ENCODE data around the gene TBC1D2. TPM values are rescaled to one million over a fixed set of nuclear protein-coding genes. Genes with fewer than 3 reads are reported as not detected.

The TBC1D2 gene
- polyA plus RNA-seq, 4 donors, result 12.2 to 42.0 (median 28.0) TPM

GRCh38 chr9:98226516-98226915 lies 28.9 kb downstream of the TBC1D2 start:
- 0 to 33% (median 4%) methylated on average over 1 of the region's 1 CpG for WGBS, 3 donors
- no peaks in the 10 kb centered on the region for H3K27me3 ChIP-seq (ENCODE audit: control insufficient read depth in 3 of 3, insufficient read depth in 3 of 3, low read length in 3 of 3)
- peak overlapping the region in 2 of 3 donors; percentile 76 to 97 for H3K27ac ChIP-seq (ENCODE audit: low read depth in 1 of 3, low read length in 2 of 3)
- peaks cover 15 to 71% (median 26%) of the 10 kb centered on the region in 3 donors for H3K4me1 ChIP-seq (ENCODE audit: control insufficient read depth in 3 of 3, insufficient read depth in 2 of 3, low read depth in 1 of 3, low read length in 2 of 3)
- DNase-seq (peak; percentile 73 to 91), FAIRE-seq (no peak)
- H3K9me3 ChIP-seq (ENCODE audit: control insufficient read depth in 2 of 2, insufficient read depth in 1 of 2, low read depth in 1 of 2, low read length in 1 of 2), result no peaks in the 10 kb centered on the region
- no peak overlapping the region for H3K4me3 ChIP-seq (ENCODE audit: low read depth in 1 of 3, low read length in 3 of 3)
- H3K36me3 ChIP-seq (ENCODE audit: control insufficient read depth in 3 of 3, insufficient read depth in 2 of 3, low read depth in 1 of 3, low read length in 3 of 3), result peaks cover 2 to 70% (median 13%) of the 10 kb centered on the region in 3 donors

GRCh38 chr9:98225015-98225442 lies 30.4 kb downstream of the TBC1D2 start:
- no peaks in the 10 kb centered on the region for H3K27me3 ChIP-seq (ENCODE audit: control insufficient read depth in 3 of 3, insufficient read depth in 3 of 3, low read length in 3 of 3)
- no peaks in the 10 kb centered on the region for H3K9me3 ChIP-seq (ENCODE audit: control insufficient read depth in 2 of 2, insufficient read depth in 1 of 2, low read depth in 1 of 2, low read length in 1 of 2)
- H3K27ac ChIP-seq (ENCODE audit: low read depth in 1 of 3, low read length in 2 of 3), result peak overlapping the region; percentile 27 to 97 (median 68)
- no peak overlapping the region for H3K4me3 ChIP-seq (ENCODE audit: low read depth in 1 of 3, low read length in 3 of 3)
- FAIRE-seq, result no peak
- DNase-seq, result peak; percentile 66 to 76
- peaks cover 2 to 77% (median 19%) of the 10 kb centered on the region in 3 donors for H3K36me3 ChIP-seq (ENCODE audit: control insufficient read depth in 3 of 3, insufficient read depth in 2 of 3, low read depth in 1 of 3, low read length in 3 of 3)
- H3K4me1 ChIP-seq (ENCODE audit: control insufficient read depth in 3 of 3, insufficient read depth in 2 of 3, low read depth in 1 of 3, low read length in 2 of 3), result peaks cover 15 to 59% (median 24%) of the 10 kb centered on the region in 3 donors
- 59 to 72% (median 63%) methylated on average over 6 of the region's 6 CpGs for WGBS, 3 donors

GRCh38 chr9:98222885-98223691 lies 32.4 kb downstream of the TBC1D2 start:
- Histone ChIP-seq H3K36me3 (ENCODE audit: control insufficient read depth in 3 of 3, insufficient read depth in 2 of 3, low read depth in 1 of 3, low read length in 3 of 3) (peaks cover 0 to 74% (median 23%) of the 10 kb centered on the region in 3 donors), H3K4me1 (ENCODE audit: control insufficient read depth in 3 of 3, insufficient read depth in 2 of 3, low read depth in 1 of 3, low read length in 2 of 3) (peaks cover 12 to 40% (median 20%) of the 10 kb centered on the region in 3 donors), H3K4me3 (ENCODE audit: low read depth in 1 of 3, low read length in 3 of 3) (no peak overlapping the region), H3K27ac (ENCODE audit: low read depth in 1 of 3, low read length in 2 of 3) (no peak overlapping the region), H3K9me3 (ENCODE audit: control insufficient read depth in 2 of 2, insufficient read depth in 1 of 2, low read depth in 1 of 2, low read length in 1 of 2) (no peaks in the 10 kb centered on the region), H3K27me3 (ENCODE audit: control insufficient read depth in 3 of 3, insufficient read depth in 3 of 3, low read length in 3 of 3) (no peaks in the 10 kb centered on the region)
- no peak for DNase-seq
- FAIRE-seq, result no peak
- 64 to 70% (median 65%) methylated on average over 5 of the region's 5 CpGs for WGBS, 3 donors

GRCh38 chr9:98220911-98221310 lies 34.5 kb downstream of the TBC1D2 start:
- peaks cover 7 to 86% (median 26%) of the 10 kb centered on the region in 3 donors for H3K36me3 ChIP-seq (ENCODE audit: control insufficient read depth in 3 of 3, insufficient read depth in 2 of 3, low read depth in 1 of 3, low read length in 3 of 3)
- H3K4me3 ChIP-seq (ENCODE audit: low read depth in 1 of 3, low read length in 3 of 3), result no peak overlapping the region
- no peaks in the 10 kb centered on the region for H3K27me3 ChIP-seq (ENCODE audit: control insufficient read depth in 3 of 3, insufficient read depth in 3 of 3, low read length in 3 of 3)
- no peak overlapping the region for H3K27ac ChIP-seq (ENCODE audit: low read depth in 1 of 3, low read length in 2 of 3)
- peaks cover 7 to 18% (median 13%) of the 10 kb centered on the region in 3 donors for H3K4me1 ChIP-seq (ENCODE audit: control insufficient read depth in 3 of 3, insufficient read depth in 2 of 3, low read depth in 1 of 3, low read length in 2 of 3)
- FAIRE-seq, result no peak
- DNase-seq, result no peak
- H3K9me3 ChIP-seq (ENCODE audit: control insufficient read depth in 2 of 2, insufficient read depth in 1 of 2, low read depth in 1 of 2, low read length in 1 of 2), result no peaks in the 10 kb centered on the region
- 94 to 95% (median 95%) methylated on average over 21 of the region's 21 CpGs for WGBS, 3 donors

- H3K27ac ChIP-seq (ENCODE audit: low read depth in 1 of 3, low read length in 2 of 3), result no peak overlapping the region
- H3K4me3 ChIP-seq (ENCODE audit: low read depth in 1 of 3, low read length in 3 of 3), result no peak overlapping the region
- peaks cover 7 to 86% (median 29%) of the 10 kb centered on the region in 3 donors for H3K36me3 ChIP-seq (ENCODE audit: control insufficient read depth in 3 of 3, insufficient read depth in 2 of 3, low read depth in 1 of 3, low read length in 3 of 3)
- DNase-seq, result no peak
- no peaks in the 10 kb centered on the region for H3K9me3 ChIP-seq (ENCODE audit: control insufficient read depth in 2 of 2, insufficient read depth in 1 of 2, low read depth in 1 of 2, low read length in 1 of 2)
- no peaks in the 10 kb centered on the region for H3K27me3 ChIP-seq (ENCODE audit: control insufficient read depth in 3 of 3, insufficient read depth in 3 of 3, low read length in 3 of 3)
- no peak for FAIRE-seq
- 90 to 98% (median 94%) methylated on average over 9 to 11 of the region's 11 CpGs for WGBS, 3 donors
- H3K4me1 ChIP-seq (ENCODE audit: control insufficient read depth in 3 of 3, insufficient read depth in 2 of 3, low read depth in 1 of 3, low read length in 2 of 3), result peaks cover 3 to 8% (median 4%) of the 10 kb centered on the region in 3 donors
These were observed 35.6 kb downstream of the TBC1D2 start for GRCh38 chr9:98219794-98220370.

GRCh38 chr9:98219364-98219716 lies 36.1 kb downstream of the TBC1D2 start:
- FAIRE-seq (no peak), DNase-seq (no peak)
- Histone ChIP-seq H3K9me3 (ENCODE audit: control insufficient read depth in 2 of 2, insufficient read depth in 1 of 2, low read depth in 1 of 2, low read length in 1 of 2) (no peaks in the 10 kb centered on the region), H3K36me3 (ENCODE audit: control insufficient read depth in 3 of 3, insufficient read depth in 2 of 3, low read depth in 1 of 3, low read length in 3 of 3) (peaks cover 7 to 86% (median 32%) of the 10 kb centered on the region in 3 donors), H3K4me3 (ENCODE audit: low read depth in 1 of 3, low read length in 3 of 3) (no peak overlapping the region), H3K27ac (ENCODE audit: low read depth in 1 of 3, low read length in 2 of 3) (no peak overlapping the region), H3K27me3 (ENCODE audit: control insufficient read depth in 3 of 3, insufficient read depth in 3 of 3, low read length in 3 of 3) (no peaks in the 10 kb centered on the region), H3K4me1 (ENCODE audit: control insufficient read depth in 3 of 3, insufficient read depth in 2 of 3, low read depth in 1 of 3, low read length in 2 of 3) (peaks cover 0 to 3% (median 2%) of the 10 kb centered on the region in 3 donors)
- WGBS, 3 donors, result 87 to 91% (median 89%) methylated on average over 7 of the region's 7 CpGs

GRCh38 chr9:98218562-98219363 lies 36.7 kb downstream of the TBC1D2 start:
- FAIRE-seq (no peak), DNase-seq (no peak)
- no peak overlapping the region for H3K27ac ChIP-seq (ENCODE audit: low read depth in 1 of 3, low read length in 2 of 3)
- no peak overlapping the region for H3K4me3 ChIP-seq (ENCODE audit: low read depth in 1 of 3, low read length in 3 of 3)
- WGBS, 3 donors, result 90 to 96% (median 92%) methylated on average over 11 of the region's 11 CpGs
- peaks cover 0 to 3% (median 0%) of the 10 kb centered on the region in 3 donors for H3K4me1 ChIP-seq (ENCODE audit: control insufficient read depth in 3 of 3, insufficient read depth in 2 of 3, low read depth in 1 of 3, low read length in 2 of 3)
- no peaks in the 10 kb centered on the region for H3K9me3 ChIP-seq (ENCODE audit: control insufficient read depth in 2 of 2, insufficient read depth in 1 of 2, low read depth in 1 of 2, low read length in 1 of 2)
- peaks cover 8 to 87% (median 33%) of the 10 kb centered on the region in 3 donors for H3K36me3 ChIP-seq (ENCODE audit: control insufficient read depth in 3 of 3, insufficient read depth in 2 of 3, low read depth in 1 of 3, low read length in 3 of 3)
- no peaks in the 10 kb centered on the region for H3K27me3 ChIP-seq (ENCODE audit: control insufficient read depth in 3 of 3, insufficient read depth in 3 of 3, low read length in 3 of 3)

- no peak overlapping the region for H3K27ac ChIP-seq (ENCODE audit: low read depth in 1 of 3, low read length in 2 of 3)
- DNase-seq (no peak), FAIRE-seq (no peak)
- H3K4me3 ChIP-seq (ENCODE audit: low read depth in 1 of 3, low read length in 3 of 3), result no peak overlapping the region
- no peaks in the 10 kb centered on the region for H3K9me3 ChIP-seq (ENCODE audit: control insufficient read depth in 2 of 2, insufficient read depth in 1 of 2, low read depth in 1 of 2, low read length in 1 of 2)
- H3K4me1 ChIP-seq (ENCODE audit: control insufficient read depth in 3 of 3, insufficient read depth in 2 of 3, low read depth in 1 of 3, low read length in 2 of 3), result no peaks in the 10 kb centered on the region
- 87 to 100% (median 97%) methylated on average over 2 of the region's 2 CpGs for WGBS, 3 donors
- no peaks in the 10 kb centered on the region for H3K27me3 ChIP-seq (ENCODE audit: control insufficient read depth in 3 of 3, insufficient read depth in 3 of 3, low read length in 3 of 3)
- H3K36me3 ChIP-seq (ENCODE audit: control insufficient read depth in 3 of 3, insufficient read depth in 2 of 3, low read depth in 1 of 3, low read length in 3 of 3), result peaks cover 9 to 86% (median 26%) of the 10 kb centered on the region in 3 donors
These were observed 38.2 kb downstream of the TBC1D2 start for GRCh38 chr9:98217255-98217654.
